Stomach (tissue), 4 donors: ENCODE data around the gene SLC25A20.

Experiments
- EP300 ChIP-seq: sonication (generic); formaldehyde crosslinking; IDR thresholded peaks from one replicate; pipeline ENCODE4 v1.6.1; 2017; ENCODE audit warnings: antibody characterized with exemption
- POLR2A ChIP-seq, 4 donors: fragments of 450-650 bp; IDR thresholded peaks; one replicate each; pipeline ENCODE4 v1.6.1; 2016; ENCODE audit warnings: antibody characterized with exemption in 4 of 4, control low read depth in 2 of 4, mild to moderate bottlenecking in 1 of 4, moderate library complexity in 1 of 4
- POLR2AphosphoS5 ChIP-seq, 3 donors: sonication (generic); formaldehyde crosslinking; IDR thresholded peaks; one replicate each; pipeline ENCODE4 v1.6.1; 2016; ENCODE audit warnings: antibody characterized with exemption in 3 of 3
- TF ChIP-seq, protein P1 (sequence below), 7 experiments: fragments of 450-650 bp in 4 of 7; fragments of 200-600 bp in 3 of 7; sonication (generic) in 3 of 7; IDR thresholded peaks; one replicate each; pipeline ENCODE4 v1.5.1; 2016 to 2019; ENCODE audit warnings: antibody characterized with exemption in 7 of 7, control low read depth in 2 of 7, mild to moderate bottlenecking in 1 of 7

DNA sequence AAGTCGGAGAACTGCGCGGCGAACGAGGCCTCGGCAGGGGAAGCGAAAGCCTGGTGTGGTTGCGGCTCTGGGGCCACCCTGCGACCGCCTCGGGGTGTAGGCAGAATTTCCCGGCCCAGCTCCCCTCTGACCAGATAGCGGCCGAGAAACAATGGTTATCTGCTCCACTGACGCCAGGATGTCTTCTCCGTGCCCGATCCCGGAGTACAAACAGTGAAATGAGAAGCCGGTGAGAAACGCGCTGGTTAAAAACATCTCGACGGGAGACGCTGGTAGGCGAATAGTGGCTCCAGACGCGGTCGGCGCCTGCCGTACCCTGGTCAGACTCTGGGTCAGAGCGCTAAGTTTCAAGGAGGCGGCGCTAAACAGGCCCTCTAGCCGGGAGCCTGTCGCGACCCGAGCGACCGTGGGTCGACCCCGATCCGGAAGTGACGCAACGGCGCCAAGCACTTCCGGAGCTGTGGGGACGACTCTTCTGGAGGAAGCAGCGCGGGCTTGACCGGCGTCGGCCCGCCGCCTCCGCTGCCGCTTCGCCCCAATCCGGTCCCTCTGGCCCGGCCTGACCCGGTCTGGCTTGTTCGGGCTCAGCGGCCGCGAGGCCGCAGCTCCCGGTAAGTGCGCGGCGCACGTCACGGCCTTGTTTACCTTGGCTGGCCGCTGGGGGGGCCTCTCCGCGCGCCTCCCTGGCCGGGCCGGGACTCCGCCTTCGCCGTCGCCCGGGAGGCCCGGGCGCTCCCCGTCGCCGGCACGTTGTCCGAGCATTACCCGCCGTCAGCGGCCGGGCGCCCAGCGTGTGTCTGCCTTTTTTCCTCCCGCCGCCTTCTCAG is 19.9 kb upstream of the SLC25A20 start, which contains the start of gene ARIH2:
- TF ChIP-seq EP300 (no peak), POLR2A (IDR thresholded peaks at IDR 0.05) (peak in 1 of 4 donors; percentile 69), POLR2AphosphoS5 (IDR thresholded peaks at IDR 0.05) (peak; percentile 72 to 94 (median 94))
- TF ChIP-seq, protein P1, sequence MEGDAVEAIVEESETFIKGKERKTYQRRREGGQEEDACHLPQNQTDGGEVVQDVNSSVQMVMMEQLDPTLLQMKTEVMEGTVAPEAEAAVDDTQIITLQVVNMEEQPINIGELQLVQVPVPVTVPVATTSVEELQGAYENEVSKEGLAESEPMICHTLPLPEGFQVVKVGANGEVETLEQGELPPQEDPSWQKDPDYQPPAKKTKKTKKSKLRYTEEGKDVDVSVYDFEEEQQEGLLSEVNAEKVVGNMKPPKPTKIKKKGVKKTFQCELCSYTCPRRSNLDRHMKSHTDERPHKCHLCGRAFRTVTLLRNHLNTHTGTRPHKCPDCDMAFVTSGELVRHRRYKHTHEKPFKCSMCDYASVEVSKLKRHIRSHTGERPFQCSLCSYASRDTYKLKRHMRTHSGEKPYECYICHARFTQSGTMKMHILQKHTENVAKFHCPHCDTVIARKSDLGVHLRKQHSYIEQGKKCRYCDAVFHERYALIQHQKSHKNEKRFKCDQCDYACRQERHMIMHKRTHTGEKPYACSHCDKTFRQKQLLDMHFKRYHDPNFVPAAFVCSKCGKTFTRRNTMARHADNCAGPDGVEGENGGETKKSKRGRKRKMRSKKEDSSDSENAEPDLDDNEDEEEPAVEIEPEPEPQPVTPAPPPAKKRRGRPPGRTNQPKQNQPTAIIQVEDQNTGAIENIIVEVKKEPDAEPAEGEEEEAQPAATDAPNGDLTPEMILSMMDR (IDR thresholded peaks at IDR 0.05) = peak in 2 of 7 experiments; percentile 8 to 11
